Omental fat pad (tissue), 4 donors: Measurements from ENCODE around the gene DAPK1. TPM values are rescaled to one million over a fixed set of nuclear protein-coding genes. Genes with fewer than 3 reads are reported as not detected.

Experiments used
- ATAC-seq: fragments of 150-250 bp; one replicate; pipeline ENCODE4 v1.9.1; 2016; ENCODE audit warnings: mild to moderate bottlenecking, moderate library complexity; ENCODE audit not compliant: low FRiP score
- DNase-seq: peaks from one replicate; pipeline ENCODE4 v3.0.0-alpha.2; 2019; ENCODE audit warnings: low spot score
- CTCF ChIP-seq, 3 donors: fragments of 450-650 bp; IDR thresholded peaks; one replicate each; pipeline ENCODE4 v1.5.1; 2016 to 2017; ENCODE audit warnings: antibody characterized with exemption in 3 of 3, mild to moderate bottlenecking in 3 of 3, moderate library complexity in 2 of 3
- total RNA-seq, 4 donors: library from RNA; depleted of rRNA; stranded (reverse); fragments of >200 nt; gene quantifications; one replicate each; pipeline ENCODE4 v1.1.0, GENCODE V29; 2016

DAPK1 gene
- total RNA-seq, 4 donors from 2014 or later: 56.1 to 214 (median 88.1) TPM

DNA sequence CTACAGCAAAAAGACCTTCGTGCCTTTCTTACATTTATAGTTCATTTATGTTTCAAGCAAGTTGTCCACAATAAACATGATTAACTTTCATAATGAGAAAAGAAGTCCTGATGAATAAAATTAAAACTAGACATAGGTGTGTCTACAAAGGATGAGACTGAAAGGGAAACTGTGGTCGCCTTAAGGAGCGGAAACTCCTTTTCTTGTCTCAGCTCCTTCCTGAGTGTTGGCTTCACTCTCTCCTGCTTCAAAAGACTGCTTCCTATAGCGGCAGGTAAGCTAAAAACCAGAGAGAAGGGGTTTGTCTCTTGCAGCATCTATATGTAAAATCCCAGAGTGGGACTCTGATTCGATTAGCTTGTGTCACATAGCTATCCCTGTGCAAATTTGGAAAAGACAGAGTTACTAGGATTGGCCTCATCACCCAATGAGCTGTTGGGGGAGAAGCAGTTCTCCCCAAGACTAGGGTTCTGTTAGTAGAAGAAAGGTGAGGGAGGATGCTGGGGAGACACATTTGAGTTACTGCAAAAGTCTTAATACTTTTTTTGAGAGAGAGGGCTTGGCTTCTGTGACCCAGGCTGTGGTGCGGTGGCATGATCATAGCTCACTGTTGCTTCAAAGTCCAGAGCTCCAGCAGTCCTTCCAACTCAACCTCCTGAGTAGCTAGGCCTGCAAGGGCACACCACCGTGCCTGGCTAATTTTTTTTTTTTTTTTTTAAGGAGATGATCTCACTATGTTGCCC lies 211.5 kb downstream of the DAPK1 start:
- ATAC-seq: no peak
- no peak for TF ChIP-seq CTCF (IDR thresholded peaks at IDR 0.05)
- DNase-seq: no peak

DNA sequence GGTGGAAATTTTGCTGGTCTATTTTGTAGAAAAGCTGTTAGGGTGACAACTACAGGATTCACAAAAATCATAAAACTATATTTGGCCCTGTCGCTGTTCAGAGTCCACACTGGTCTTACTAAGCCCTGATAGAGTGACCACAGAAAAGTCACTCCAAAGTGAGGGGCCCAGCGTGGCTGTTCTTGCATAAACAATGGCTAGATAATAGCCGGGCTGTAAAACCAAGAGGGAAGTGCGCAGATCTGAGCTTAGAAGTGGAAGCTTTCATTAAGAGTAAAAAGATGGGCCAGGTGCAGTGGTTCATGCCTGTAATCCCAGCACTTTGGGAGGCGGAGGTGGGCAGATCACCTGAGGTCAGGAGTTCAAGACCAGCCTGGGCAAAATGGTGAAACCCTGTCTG lies 212.8 kb downstream of the DAPK1 start:
- ATAC-seq (no peak), DNase-seq (no peak)

DNA sequence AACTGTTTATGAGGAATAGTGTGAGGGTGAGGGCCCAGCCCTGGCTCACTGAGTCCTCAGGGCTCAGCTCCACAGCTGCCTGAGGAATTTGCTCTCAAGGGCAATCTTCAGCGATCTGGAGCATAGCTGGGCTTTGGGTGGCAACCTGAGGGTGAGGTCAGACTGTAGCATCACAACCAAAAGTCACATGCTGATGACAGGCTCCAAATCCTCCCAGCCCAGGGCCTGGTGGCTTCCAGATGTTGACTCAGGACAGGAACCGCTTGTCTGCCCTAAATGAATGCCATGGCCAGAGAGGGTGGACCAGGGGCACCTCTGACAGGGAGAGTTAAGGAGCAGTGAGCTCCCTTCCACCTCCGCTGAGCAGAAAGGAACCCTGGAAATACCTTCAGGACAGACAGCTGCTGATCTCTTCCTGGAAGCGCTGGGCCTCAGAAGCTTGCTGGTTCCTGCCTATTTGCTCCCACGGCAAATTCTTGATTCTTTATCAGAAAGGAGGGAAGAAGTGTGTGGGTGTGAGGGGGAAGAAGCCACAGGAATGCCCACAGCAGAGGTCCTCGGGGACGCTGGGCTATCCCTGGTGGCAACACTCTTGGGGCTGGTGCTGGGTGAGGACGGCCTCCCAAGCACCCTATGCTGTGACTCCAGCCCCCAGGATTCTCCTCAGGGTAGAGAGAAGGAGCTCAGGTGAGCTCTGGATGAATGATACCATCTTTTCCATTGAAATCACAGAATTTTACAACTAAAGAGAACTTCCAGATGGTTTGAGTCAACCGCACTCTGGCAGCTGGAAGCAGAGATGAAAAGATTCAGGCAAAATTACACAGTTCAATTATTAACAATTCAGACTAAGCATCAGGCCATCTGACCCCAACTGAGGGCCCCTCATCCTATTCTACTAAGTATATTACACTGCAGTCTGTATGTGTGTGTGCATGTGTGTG lies 214.5 kb downstream of the DAPK1 start:
- ATAC-seq: peak; percentile 62

More for the DNA sequence above, 212.8 kb downstream of the DAPK1 start:
- TF ChIP-seq CTCF (IDR thresholded peaks at IDR 0.05): no peak

GRCh38 chr9:87712801-87713277 lies 215.2 kb downstream of the DAPK1 start:
- no peak for DNase-seq
- no peak for TF ChIP-seq CTCF (IDR thresholded peaks at IDR 0.05)
- ATAC-seq: peak; percentile 2

More for the DNA sequence above, 214.5 kb downstream of the DAPK1 start:
- DNase-seq: peak; percentile 42
- TF ChIP-seq CTCF (IDR thresholded peaks at IDR 0.05): no peak

GRCh38 chr9:87713278-87713987 lies 215.8 kb downstream of the DAPK1 start:
- peak; percentile 89 for ATAC-seq
- DNase-seq: peak; percentile 75
- TF ChIP-seq CTCF (IDR thresholded peaks at IDR 0.05): no peak

DNA sequence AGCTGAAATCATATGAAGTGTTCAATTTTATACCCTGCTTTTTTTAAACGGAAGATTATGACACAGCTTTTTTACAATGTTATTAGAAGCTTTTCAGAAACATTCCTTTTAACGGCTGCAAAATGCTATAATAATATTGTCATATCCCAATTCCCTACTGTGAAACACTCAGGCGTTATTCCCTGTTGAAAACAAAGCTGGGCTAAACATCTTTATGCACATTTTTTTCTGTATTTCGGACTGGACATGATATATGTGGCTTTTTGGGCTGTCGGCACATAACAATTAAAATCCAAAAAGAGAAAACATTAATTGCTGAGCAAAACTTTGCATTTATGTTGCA lies 216.3 kb downstream of the DAPK1 start:
- no peak for TF ChIP-seq CTCF (IDR thresholded peaks at IDR 0.05)
- DNase-seq: no peak
- no peak for ATAC-seq
